Loucy (cell line): Measurements from ENCODE around the gene PLEKHH1.

Source experiments
- H2AFZ ChIP-seq: fragments of 200-600 bp; sonication (generic); 2 replicates; pipeline ENCODE4 v1.6.0; 2016; ENCODE audit warnings: antibody characterized with exemption, mild to moderate bottlenecking, low read length, moderate library complexity
- H3F3A ChIP-seq: fragments of 200-600 bp; 2 replicates; pipeline ENCODE4 v1.6.0; 2016; ENCODE audit warnings: antibody characterized with exemption, low read depth, mild to moderate bottlenecking
- H3K27me3 ChIP-seq: fragments of 200-600 bp; sonication (generic); 2 replicates; pipeline ENCODE4 v1.6.1; 2014; ENCODE audit warnings: low read length, mild to moderate bottlenecking; ENCODE audit not compliant: insufficient read depth, poor library complexity, severe bottlenecking
- H3K36me3 ChIP-seq: fragments of 200-600 bp; sonication (generic); 2 replicates; pipeline ENCODE4 v1.6.1; 2016; ENCODE audit warnings: low read length; ENCODE audit not compliant: insufficient read depth
- H3K4me1 ChIP-seq: fragments of 200-600 bp; sonication (generic); 2 replicates; pipeline ENCODE4 v1.5.1; 2014; ENCODE audit warnings: low read length, mild to moderate bottlenecking; ENCODE audit not compliant: insufficient read depth, poor library complexity, severe bottlenecking
- H3K4me2 ChIP-seq: fragments of 200-600 bp; sonication (generic); 2 replicates; pipeline ENCODE4 v1.6.0; 2014; ENCODE audit warnings: antibody characterized with exemption, low read length, low read depth, mild to moderate bottlenecking; ENCODE audit not compliant: poor library complexity, severe bottlenecking
- H3K4me3 ChIP-seq: fragments of 200-600 bp; sonication (generic); 2 replicates; pipeline ENCODE4 v1.5.1; 2014; ENCODE audit warnings: low read length, mild to moderate bottlenecking, mixed read lengths; ENCODE audit not compliant: poor library complexity, severe bottlenecking
- H3K79me2 ChIP-seq: fragments of 200-600 bp; sonication (generic); 2 replicates; pipeline ENCODE4 v1.6.1; 2014; ENCODE audit warnings: low read length; ENCODE audit not compliant: insufficient read depth
- H3K9ac ChIP-seq: fragments of 200-600 bp; sonication (generic); 2 replicates; pipeline ENCODE4 v1.6.0; 2014; ENCODE audit warnings: mild to moderate bottlenecking, low read depth, low read length, moderate library complexity; ENCODE audit not compliant: poor library complexity, severe bottlenecking
- H3K9me2 ChIP-seq: fragments of 200-600 bp; sonication (generic); replicated peaks from 2 replicates; pipeline ENCODE4 v1.6.1; 2016; ENCODE audit warnings: low read depth, low read length, mixed read lengths
- H3K9me3 ChIP-seq: fragments of 200-600 bp; sonication (generic); 2 replicates; pipeline ENCODE4 v1.6.1; 2014; ENCODE audit warnings: mild to moderate bottlenecking, antibody characterized with exemption, low read length, low read depth; ENCODE audit not compliant: insufficient read depth
- H4K20me1 ChIP-seq: fragments of 200-600 bp; sonication (generic); 2 replicates; pipeline ENCODE4 v1.6.0; 2014; ENCODE audit warnings: antibody characterized with exemption, low read length, mild to moderate bottlenecking; ENCODE audit not compliant: insufficient read depth, poor library complexity, severe bottlenecking
- CTCF ChIP-seq: fragments of 200-600 bp; sonication (generic); conservative IDR thresholded peaks from 2 replicates; pipeline ENCODE4 v1.5.1; 2014; ENCODE audit warnings: mild to moderate bottlenecking, antibody characterized with exemption, low read length
- EZH2phosphoT487 ChIP-seq: fragments of 200-600 bp; IDR thresholded peaks from 2 replicates; pipeline ENCODE4 v1.6.1; 2018; ENCODE audit warnings: antibody characterized with exemption, mild to moderate bottlenecking, moderate library complexity, borderline replicate concordance

Gene PLEKHH1

GRCh38 chr14:67555518-67556090 lies 22.5 kb downstream of the PLEKHH1 start:
- no peaks in the 10 kb centered on the region for H3F3A ChIP-seq
- no peak overlapping the region for H3K4me3 ChIP-seq
- H3K4me2 ChIP-seq = no peak overlapping the region
- H3K9me3 ChIP-seq = no peaks in the 10 kb centered on the region
- no peaks in the 10 kb centered on the region for H3K27me3 ChIP-seq
- H3K9ac ChIP-seq = no peak overlapping the region
- H3K79me2 ChIP-seq = no peaks in the 10 kb centered on the region
- H3K36me3 ChIP-seq = no peaks in the 10 kb centered on the region
- H3K4me1 ChIP-seq = peaks cover 5% of the 10 kb centered on the region
- no peaks in the 10 kb centered on the region for H4K20me1 ChIP-seq
- no peaks in the 10 kb centered on the region for H3K9me2 ChIP-seq
- TF ChIP-seq EZH2phosphoT487 = no peak
- TF ChIP-seq CTCF = no peak
- no peak overlapping the region for H2AFZ ChIP-seq

GRCh38 chr14:67556671-67557070 lies 23.6 kb downstream of the PLEKHH1 start:
- Histone ChIP-seq H3K4me1 (peaks cover 5% of the 10 kb centered on the region), H3K36me3 (no peaks in the 10 kb centered on the region), H3F3A (no peaks in the 10 kb centered on the region), H3K79me2 (no peaks in the 10 kb centered on the region), H3K9me3 (no peaks in the 10 kb centered on the region), H2AFZ (no peak overlapping the region), H3K9ac (no peak overlapping the region), H4K20me1 (no peaks in the 10 kb centered on the region), H3K4me2 (no peak overlapping the region), H3K4me3 (no peak overlapping the region), H3K27me3 (no peaks in the 10 kb centered on the region), H3K9me2 (no peaks in the 10 kb centered on the region)
- TF ChIP-seq EZH2phosphoT487 (no peak), CTCF (no peak)

GRCh38 chr14:67557118-67557517 lies 24.0 kb downstream of the PLEKHH1 start:
- TF ChIP-seq EZH2phosphoT487 (no peak), CTCF (no peak)
- Histone ChIP-seq H3K4me2 (no peak overlapping the region), H3K4me1 (peaks cover 5% of the 10 kb centered on the region)

More at GRCh38 chr14:67557118-67557517, 24.0 kb downstream of the PLEKHH1 start:
- no peaks in the 10 kb centered on the region for H3K9me2 ChIP-seq
- no peaks in the 10 kb centered on the region for H3K79me2 ChIP-seq
- no peak overlapping the region for H3K9ac ChIP-seq
- no peaks in the 10 kb centered on the region for H3K9me3 ChIP-seq
- H3K36me3 ChIP-seq = no peaks in the 10 kb centered on the region
- H4K20me1 ChIP-seq = no peaks in the 10 kb centered on the region
- H3K4me3 ChIP-seq = no peak overlapping the region
- H3K27me3 ChIP-seq = no peaks in the 10 kb centered on the region
- H3F3A ChIP-seq = no peaks in the 10 kb centered on the region
- no peak overlapping the region for H2AFZ ChIP-seq
